Fibroblast of lung (primary cell): ENCODE measurements around the gene YJEFN3. TPM values are rescaled to one million over a fixed set of nuclear protein-coding genes. Genes with fewer than 3 reads are reported as not detected.

Source experiments
- DNase-seq, 2 donors: peaks; one replicate each; pipeline versions ENCODE4 v3.0.0 to v3.0.0-alpha.2; 2010; ENCODE audit warnings: low read depth in 2 of 2
- H2AFZ ChIP-seq: 2 replicates; pipeline ENCODE4 v1.5.1; 2012; ENCODE audit warnings: low read length, control low read depth, inconsistent platforms
- H3K27ac ChIP-seq: 2 replicates; pipeline ENCODE4 v1.5.1; 2011; ENCODE audit warnings: low read length, control low read depth; ENCODE audit not compliant: insufficient read depth
- H3K27me3 ChIP-seq: 2 replicates; pipeline ENCODE4 v1.5.1; 2011; ENCODE audit warnings: mild to moderate bottlenecking, low read length; ENCODE audit not compliant: control insufficient read depth, insufficient read depth
- H3K36me3 ChIP-seq: 2 replicates; pipeline ENCODE4 v1.5.1; 2011; ENCODE audit warnings: low read length; ENCODE audit not compliant: control insufficient read depth, insufficient read depth
- H3K4me1 ChIP-seq: 2 replicates; pipeline ENCODE4 v1.5.1; 2011; ENCODE audit warnings: low read length; ENCODE audit not compliant: control insufficient read depth, insufficient read depth; ENCODE audit errors: extremely low read depth
- H3K4me2 ChIP-seq: 2 replicates; pipeline ENCODE4 v1.5.1; 2011; ENCODE audit warnings: low read length, control low read depth; ENCODE audit not compliant: insufficient read depth; ENCODE audit errors: extremely low read depth
- H3K4me3 ChIP-seq, 4 experiments: fragments of 200-600 bp in 1 of 4; sonication (generic) in 1 of 4; replicated peaks in 1 of 4; 2 replicates each; pipeline ENCODE4 v1.5.1; 2011 to 2016; ENCODE audit warnings: low read length in 4 of 4, low read depth in 3 of 4, mild to moderate bottlenecking in 3 of 4, control low read depth in 2 of 4, inconsistent platforms in 1 of 4, mixed read lengths in 1 of 4; ENCODE audit not compliant: insufficient read depth in 1 of 4; ENCODE audit errors: control extremely low read depth in 1 of 4
- H3K79me2 ChIP-seq: 2 replicates; pipeline ENCODE4 v1.5.1; 2012; ENCODE audit warnings: mild to moderate bottlenecking, low read length, inconsistent platforms; ENCODE audit not compliant: control insufficient read depth, insufficient read depth
- H3K9ac ChIP-seq: 2 replicates; pipeline ENCODE4 v1.5.1; 2011; ENCODE audit warnings: mild to moderate bottlenecking, low read length, control low read depth; ENCODE audit not compliant: insufficient read depth
- H3K9me3 ChIP-seq: 2 replicates; pipeline ENCODE4 v1.5.1; 2012; ENCODE audit warnings: low read depth, low read length; ENCODE audit not compliant: control insufficient read depth, insufficient read depth
- H4K20me1 ChIP-seq: 2 replicates; pipeline ENCODE4 v1.5.1; 2011; ENCODE audit warnings: low read length; ENCODE audit not compliant: control insufficient read depth, insufficient read depth; ENCODE audit errors: extremely low read depth
- EZH2 ChIP-seq: IDR thresholded peaks from 2 replicates; pipeline ENCODE4 v1.5.1; 2012; ENCODE audit warnings: low read length, control low read depth, mild to moderate bottlenecking; ENCODE audit errors: missing control alignments
- polyA plus RNA-seq, 2 donors: library from polyadenylated mRNA; depleted of rRNA in 1 of 2; stranded (reverse) in 1 of 2; unstranded in 1 of 2; fragments of >200 nt; gene quantifications; 2 replicates each; pipeline ENCODE4 v1.2.1, GENCODE V29; 2011 to 2012; ENCODE audit warnings: missing spikeins in 1 of 2
- total RNA-seq: library from RNA; depleted of rRNA; stranded (reverse); fragments of >200 nt; gene quantifications from 2 replicates; pipeline ENCODE4 v1.2.1, GENCODE V29; 2014
- TF ChIP-seq, protein P1 (sequence below), 2 donors: IDR thresholded peaks in 1 of 2; conservative IDR thresholded peaks in 1 of 2; 1 replicate in 1 of 2; 2 replicates in 1 of 2; pipeline ENCODE4 v1.5.1; 2011 to 2012; ENCODE audit warnings: low read length in 2 of 2, control low read depth in 1 of 2, inconsistent platforms in 1 of 2, low read depth in 1 of 2, mild to moderate bottlenecking in 1 of 2

Gene YJEFN3
- total and polyA plus RNA-seq, 2 donors (not counting 1 experiment from before 2014, with no cell fraction given) = 0.50 to 0.62 TPM

DNA sequence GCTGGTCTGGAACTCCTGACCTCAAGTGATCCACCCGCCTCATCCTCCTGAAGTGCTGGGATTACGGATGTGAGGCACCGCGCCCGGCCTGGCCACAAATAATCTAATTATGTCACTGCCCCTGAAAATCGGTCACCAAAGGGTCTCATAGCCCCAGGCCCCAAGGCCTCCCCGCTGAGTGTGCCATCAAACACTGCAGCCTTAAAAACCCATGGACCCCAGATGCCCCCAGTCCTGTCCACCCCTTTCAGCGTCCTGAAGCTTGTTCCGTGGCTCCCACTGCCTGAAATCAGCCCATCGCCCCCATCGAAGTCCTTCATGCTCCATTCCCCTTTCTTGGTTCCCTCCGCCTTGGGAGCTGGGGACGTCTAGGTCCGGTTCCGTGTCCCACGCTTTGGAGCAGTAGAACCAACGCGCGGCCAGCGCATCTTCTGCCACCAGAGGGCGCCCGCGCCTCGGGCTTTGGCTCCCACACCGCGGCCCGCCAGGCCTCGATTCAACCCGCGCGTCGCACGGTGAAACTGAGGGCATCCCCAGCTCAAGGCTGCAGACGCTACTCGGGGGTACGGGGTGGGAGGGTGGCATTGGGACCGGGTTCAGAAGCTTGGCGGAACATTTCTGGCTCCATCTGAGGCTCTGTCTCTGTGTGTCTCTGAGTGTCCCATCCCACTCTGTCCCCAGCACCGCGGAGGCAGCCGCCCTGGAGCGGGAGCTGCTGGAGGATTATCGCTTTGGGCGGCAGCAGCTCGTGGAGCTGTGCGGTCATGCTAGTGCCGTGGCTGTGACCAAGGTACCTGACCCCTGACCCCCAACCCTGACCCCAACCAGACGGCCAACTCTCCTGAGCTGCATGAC lies 3.5 kb downstream of the YJEFN3 start:
- Histone ChIP-seq H3K4me1 (no peaks in the 10 kb centered on the region), H3K27ac (no peak overlapping the region), H3K9ac (no peak overlapping the region), H3K36me3 (peaks cover 2% of the 10 kb centered on the region), H4K20me1 (no peaks in the 10 kb centered on the region), H3K9me3 (no peaks in the 10 kb centered on the region), H3K27me3 (no peaks in the 10 kb centered on the region), H3K4me2 (no peak overlapping the region), H2AFZ (no peak overlapping the region), H3K79me2 (no peaks in the 10 kb centered on the region), H3K4me3 (no peak overlapping the region)
- no peak for TF ChIP-seq EZH2
- TF ChIP-seq, protein P1, sequence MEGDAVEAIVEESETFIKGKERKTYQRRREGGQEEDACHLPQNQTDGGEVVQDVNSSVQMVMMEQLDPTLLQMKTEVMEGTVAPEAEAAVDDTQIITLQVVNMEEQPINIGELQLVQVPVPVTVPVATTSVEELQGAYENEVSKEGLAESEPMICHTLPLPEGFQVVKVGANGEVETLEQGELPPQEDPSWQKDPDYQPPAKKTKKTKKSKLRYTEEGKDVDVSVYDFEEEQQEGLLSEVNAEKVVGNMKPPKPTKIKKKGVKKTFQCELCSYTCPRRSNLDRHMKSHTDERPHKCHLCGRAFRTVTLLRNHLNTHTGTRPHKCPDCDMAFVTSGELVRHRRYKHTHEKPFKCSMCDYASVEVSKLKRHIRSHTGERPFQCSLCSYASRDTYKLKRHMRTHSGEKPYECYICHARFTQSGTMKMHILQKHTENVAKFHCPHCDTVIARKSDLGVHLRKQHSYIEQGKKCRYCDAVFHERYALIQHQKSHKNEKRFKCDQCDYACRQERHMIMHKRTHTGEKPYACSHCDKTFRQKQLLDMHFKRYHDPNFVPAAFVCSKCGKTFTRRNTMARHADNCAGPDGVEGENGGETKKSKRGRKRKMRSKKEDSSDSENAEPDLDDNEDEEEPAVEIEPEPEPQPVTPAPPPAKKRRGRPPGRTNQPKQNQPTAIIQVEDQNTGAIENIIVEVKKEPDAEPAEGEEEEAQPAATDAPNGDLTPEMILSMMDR (conservative IDR thresholded peaks at IDR 0.05 in 1 of 2, IDR thresholded peaks at IDR 0.05 in 1 of 2; ENCODE audit: low read depth in 1 of 2, low read length in 2 of 2) = peak; percentile 88 to 95
- peak; percentile 33 to 51 for DNase-seq

DNA sequence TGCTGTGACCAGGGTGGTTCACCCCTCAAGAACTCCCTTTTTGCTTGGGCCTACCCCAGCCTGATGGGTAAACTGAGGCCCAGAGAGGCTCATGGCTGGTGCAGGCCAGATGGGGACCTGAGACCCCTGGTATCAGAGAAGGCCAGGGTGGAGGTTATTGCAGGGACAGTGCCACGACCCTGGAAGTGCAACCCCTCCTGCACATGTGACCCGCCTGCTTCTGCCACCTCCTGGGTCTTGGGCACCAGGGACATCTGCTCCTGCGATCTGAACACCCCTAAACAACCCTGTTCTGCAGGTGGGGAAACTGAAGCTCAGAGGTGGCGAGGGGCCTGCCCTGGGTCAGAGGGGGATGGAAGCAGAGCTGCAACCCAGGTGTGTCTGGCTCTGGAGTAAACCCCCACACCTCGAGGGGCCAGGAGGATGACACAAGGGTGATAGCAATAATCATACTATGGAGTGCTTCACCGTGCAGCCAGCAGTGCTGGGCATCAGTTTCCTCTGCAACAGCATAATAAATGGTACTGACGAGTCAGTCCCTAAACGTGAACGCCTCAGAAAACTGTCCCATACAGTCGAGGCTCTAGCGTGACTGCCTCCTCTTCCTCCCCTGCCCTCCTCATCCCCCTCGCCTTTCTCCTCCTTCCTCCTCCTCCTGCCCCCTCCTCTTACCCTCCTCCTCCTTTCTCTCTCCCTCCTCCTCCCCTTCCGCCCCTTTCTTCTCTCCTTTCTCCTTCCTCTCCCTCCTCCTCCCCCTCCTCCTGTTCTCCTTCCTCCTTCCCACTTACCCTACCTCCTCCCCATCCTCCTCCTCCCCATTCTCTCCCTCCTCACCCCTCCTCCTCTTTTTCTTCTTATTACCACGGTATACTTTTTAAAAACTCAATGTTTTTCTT lies 4.3 kb downstream of the YJEFN3 start:
- H3K9ac ChIP-seq = no peak overlapping the region
- H3K4me3 ChIP-seq = no peak overlapping the region
- TF ChIP-seq EZH2 = no peak
- H3K9me3 ChIP-seq = no peaks in the 10 kb centered on the region
- H2AFZ ChIP-seq = no peak overlapping the region
- H3K4me2 ChIP-seq = no peak overlapping the region
- no peaks in the 10 kb centered on the region for H3K79me2 ChIP-seq
- no peak overlapping the region for H3K27ac ChIP-seq
- no peak for DNase-seq
- no peaks in the 10 kb centered on the region for H4K20me1 ChIP-seq
- no peaks in the 10 kb centered on the region for H3K27me3 ChIP-seq
- H3K4me1 ChIP-seq = no peaks in the 10 kb centered on the region
- H3K36me3 ChIP-seq = no peaks in the 10 kb centered on the region

- no peak for DNase-seq
- H2AFZ ChIP-seq = no peak overlapping the region
- no peak overlapping the region for H3K4me3 ChIP-seq
- H3K4me2 ChIP-seq = no peak overlapping the region
- TF ChIP-seq, protein P1 (conservative IDR thresholded peaks at IDR 0.05 in 1 of 2, IDR thresholded peaks at IDR 0.05 in 1 of 2; ENCODE audit: low read depth in 1 of 2, low read length in 2 of 2) = no peak
- TF ChIP-seq EZH2 = no peak
- H3K27ac ChIP-seq = no peak overlapping the region
- H4K20me1 ChIP-seq = no peaks in the 10 kb centered on the region
- no peaks in the 10 kb centered on the region for H3K36me3 ChIP-seq
- no peaks in the 10 kb centered on the region for H3K4me1 ChIP-seq
- no peaks in the 10 kb centered on the region for H3K79me2 ChIP-seq
- no peaks in the 10 kb centered on the region for H3K27me3 ChIP-seq
- H3K9me3 ChIP-seq = no peaks in the 10 kb centered on the region
- H3K9ac ChIP-seq = no peak overlapping the region
Measured at GRCh38 chr19:19533841-19534240, 5.1 kb downstream of the YJEFN3 start.
